ENCODE measurements around the gene CASKIN1.

CASKIN1 gene

GRCh38 chr16:2211923-2212347, 15.5 kb upstream of the CASKIN1 start:
- no peaks in the 10 kb centered on the region for H3K27me3 ChIP-seq (ENCODE audit: low read length)
- no peaks in the 10 kb centered on the region for H3K9me3 ChIP-seq (ENCODE audit: insufficient read depth, low read length)
- H3K4me2 ChIP-seq (ENCODE audit: low read depth, low read length, poor library complexity, severe bottlenecking): no peak overlapping the region
- no peaks in the 10 kb centered on the region for H3K9me2 ChIP-seq (replicated peaks; ENCODE audit: insufficient read depth, low read length)
- H4K20me1 ChIP-seq (ENCODE audit: low read depth, low read length): no peaks in the 10 kb centered on the region
- H2AFZ ChIP-seq (ENCODE audit: low read depth, low read length, severe bottlenecking): no peak overlapping the region
- H3K4me3 ChIP-seq (ENCODE audit: insufficient read depth, low read length, poor library complexity, severe bottlenecking): no peak overlapping the region
- H3F3A ChIP-seq (ENCODE audit: insufficient read depth): peaks cover 13% of the 10 kb centered on the region; the same call in 1 of the 2 replicates
- H3K9ac ChIP-seq (ENCODE audit: low read length): no peak overlapping the region
- no peaks in the 10 kb centered on the region for H3K36me3 ChIP-seq (ENCODE audit: low read length)
- H3K79me2 ChIP-seq (ENCODE audit: insufficient read depth, low read length): peaks cover 18% of the 10 kb centered on the region
- no peak overlapping the region for H3K27ac ChIP-seq (ENCODE audit: low read depth, low read length)
- TF ChIP-seq CTCF (IDR thresholded peaks at IDR 0.05; ENCODE audit: insufficient read depth, low read length, poor library complexity, severe bottlenecking): no peak
- no peak for TF ChIP-seq EZH2phosphoT487 (conservative IDR thresholded peaks at IDR 0.05; ENCODE audit: low read length)

- Histone ChIP-seq H3K36me3 (ENCODE audit: low read length) (no peaks in the 10 kb centered on the region), H3K27ac (ENCODE audit: low read depth, low read length) (no peak within 1 kb of the TSS), H3K9me3 (ENCODE audit: insufficient read depth, low read length) (no peaks in the 10 kb centered on the region), H3K4me3 (ENCODE audit: insufficient read depth, low read length, poor library complexity, severe bottlenecking) (no peak within 1 kb of the TSS), H3K4me2 (ENCODE audit: low read depth, low read length, poor library complexity, severe bottlenecking) (no peak within 1 kb of the TSS), H3K9me2 (replicated peaks; ENCODE audit: insufficient read depth, low read length) (no peaks in the 10 kb centered on the region), H3F3A (ENCODE audit: insufficient read depth) (peaks cover 7% of the 10 kb centered on the region; the same call in 1 of the 2 replicates), H3K9ac (ENCODE audit: low read length) (no peak within 1 kb of the TSS), H4K20me1 (ENCODE audit: low read depth, low read length) (no peaks in the 10 kb centered on the region), H2AFZ (ENCODE audit: low read depth, low read length, severe bottlenecking) (no peak within 1 kb of the TSS), H3K27me3 (ENCODE audit: low read length) (no peaks in the 10 kb centered on the region), H3K79me2 (ENCODE audit: insufficient read depth, low read length) (peaks cover 26% of the 10 kb centered on the region)
- no peak for TF ChIP-seq CTCF (IDR thresholded peaks at IDR 0.05; ENCODE audit: insufficient read depth, low read length, poor library complexity, severe bottlenecking)
These were observed 14.3 kb upstream of the CASKIN1 start, which contains the start of gene BRICD5 for GRCh38 chr16:2210386-2211365. BRICD5 (minus strand) TSS chr16:2210863; CDS start chr16:2210833, 30 bp downstream.

GRCh38 chr16:2210009-2210332, 13.6 kb upstream of the CASKIN1 start:
- peaks cover 26% of the 10 kb centered on the region for H3K79me2 ChIP-seq (ENCODE audit: insufficient read depth, low read length)
- H3K27me3 ChIP-seq (ENCODE audit: low read length): no peaks in the 10 kb centered on the region
- H4K20me1 ChIP-seq (ENCODE audit: low read depth, low read length): no peaks in the 10 kb centered on the region
- H3K9me2 ChIP-seq (replicated peaks; ENCODE audit: insufficient read depth, low read length): no peaks in the 10 kb centered on the region
- peaks cover 7% of the 10 kb centered on the region; the same call in 1 of the 2 replicates for H3F3A ChIP-seq (ENCODE audit: insufficient read depth)
- no peak overlapping the region for H3K4me2 ChIP-seq (ENCODE audit: low read depth, low read length, poor library complexity, severe bottlenecking)
- no peak overlapping the region for H3K4me3 ChIP-seq (ENCODE audit: insufficient read depth, low read length, poor library complexity, severe bottlenecking)
- no peaks in the 10 kb centered on the region for H3K36me3 ChIP-seq (ENCODE audit: low read length)
- H3K9me3 ChIP-seq (ENCODE audit: insufficient read depth, low read length): no peaks in the 10 kb centered on the region
- TF ChIP-seq EZH2phosphoT487 (conservative IDR thresholded peaks at IDR 0.05; ENCODE audit: low read length): no peak
- TF ChIP-seq CTCF (IDR thresholded peaks at IDR 0.05; ENCODE audit: insufficient read depth, low read length, poor library complexity, severe bottlenecking): no peak
- no peak overlapping the region for H3K9ac ChIP-seq (ENCODE audit: low read length)
- no peak overlapping the region for H2AFZ ChIP-seq (ENCODE audit: low read depth, low read length, severe bottlenecking)
- no peak overlapping the region for H3K27ac ChIP-seq (ENCODE audit: low read depth, low read length)
